IMR-90 (cell line): ENCODE data around the gene MBOAT1. TPM values are rescaled to one million over a fixed set of nuclear protein-coding genes. Genes with fewer than 3 reads are reported as not detected.

Source experiments
- ATAC-seq: fragments of 200-7000 bp; cut with Tn5 transposase; 2 replicates; pipeline ENCODE4 v1.9.1; 2020; ENCODE audit warnings: low read depth, mild to moderate bottlenecking, moderate library complexity
- BruUV-seq: library from RNA; stranded (reverse); fragments of 400-500 nt; replicated peaks from 2 replicates; lab custom pipeline; 2021; lab: Mats Ljungman, UMichigan
- CTCF ChIA-PET: fragments of 300-600 bp; formaldehyde crosslinking; extraction: SDS; loops from one replicate; lab custom pipeline; 2021; ENCODE audit warnings: antibody characterized with exemption; lab: Yijun Ruan, JAX
- POLR2A ChIA-PET: fragments of 300-600 bp; sonication (Branson Sonifier 250); formaldehyde crosslinking; loops from one replicate; lab custom pipeline; 2022; ENCODE audit warnings: antibody characterized with exemption; ENCODE audit not compliant: unreplicated experiment; lab: Charles Lee
- DNase-seq: peaks from one replicate; pipeline ENCODE4 v3.0.0; 2013
- H2AFZ ChIP-seq: replicated peaks from 2 replicates; pipeline ENCODE3; 2013; ENCODE audit warnings: low read length, mild to moderate bottlenecking; ENCODE audit not compliant: poor library complexity
- H2AK5ac ChIP-seq: 2 replicates; pipeline ENCODE4 v1.6.1; 2013; ENCODE audit warnings: low read depth, low read length, inconsistent platforms
- H2AK9ac ChIP-seq: replicated peaks from 2 replicates; pipeline ENCODE3; 2013; ENCODE audit warnings: mild to moderate bottlenecking, low read depth, low read length, moderate library complexity; ENCODE audit not compliant: poor library complexity
- H2BK120ac ChIP-seq: 2 replicates; pipeline ENCODE4 v1.6.1; 2013; ENCODE audit warnings: low read depth, low read length, inconsistent platforms
- H2BK15ac ChIP-seq: 3 replicates; pipeline ENCODE4 v1.6.1; 2013; ENCODE audit warnings: low read depth, low read length, inconsistent platforms
- H2BK20ac ChIP-seq: 2 replicates; pipeline ENCODE4 v1.6.1; 2013; ENCODE audit warnings: low read depth, mild to moderate bottlenecking, inconsistent platforms, low read length, moderate library complexity
- H2BK5ac ChIP-seq: 2 replicates; pipeline ENCODE4 v1.6.1; 2013; ENCODE audit warnings: mild to moderate bottlenecking, low read depth, low read length, inconsistent platforms; ENCODE audit not compliant: poor library complexity, severe bottlenecking
- H3K14ac ChIP-seq: replicated peaks from 2 replicates; pipeline ENCODE4 v1.6.1; 2013; ENCODE audit warnings: low read depth, low read length, inconsistent platforms
- H3K18ac ChIP-seq: 2 replicates; pipeline ENCODE4 v1.6.1; 2013; ENCODE audit warnings: low read depth, low read length, control low read depth
- H3K23ac ChIP-seq: 2 replicates; pipeline ENCODE4 v1.6.1; 2013; ENCODE audit warnings: low read depth, low read length, inconsistent platforms
- H3K27ac ChIP-seq: 2 replicates; pipeline ENCODE4 v1.5.1; 2013; ENCODE audit warnings: mild to moderate bottlenecking, control low read depth, low read length; ENCODE audit not compliant: insufficient read depth
- H3K27me3 ChIP-seq: 2 replicates; pipeline ENCODE4 v1.6.1; 2013; ENCODE audit warnings: low read length; ENCODE audit not compliant: control insufficient read depth, insufficient read depth
- H3K36me3 ChIP-seq: 2 replicates; pipeline ENCODE4 v1.6.1; 2013; ENCODE audit warnings: low read length, mixed read lengths; ENCODE audit not compliant: control insufficient read depth, insufficient read depth
- H3K4ac ChIP-seq: 2 replicates; pipeline ENCODE4 v1.6.1; 2013; ENCODE audit warnings: low read depth, low read length, inconsistent platforms
- H3K4me1 ChIP-seq: 2 replicates; pipeline ENCODE4 v1.6.1; 2013; ENCODE audit warnings: low read length, mixed read lengths; ENCODE audit not compliant: control insufficient read depth, insufficient read depth
- H3K4me2 ChIP-seq: 2 replicates; pipeline ENCODE4 v1.6.1; 2013; ENCODE audit warnings: low read depth, mild to moderate bottlenecking, control low read depth, low read length, moderate library complexity
- H3K4me3 ChIP-seq: 2 replicates; pipeline ENCODE4 v1.5.1; 2013; ENCODE audit warnings: low read depth, mild to moderate bottlenecking, control low read depth, low read length, moderate library complexity; ENCODE audit not compliant: insufficient read depth
- H3K56ac ChIP-seq: 2 replicates; pipeline ENCODE4 v1.6.1; 2013; ENCODE audit warnings: low read length, inconsistent platforms; ENCODE audit not compliant: insufficient read depth; ENCODE audit errors: extremely low read depth
- H3K79me1 ChIP-seq, 2 experiments: 2 replicates each; pipeline ENCODE4 v1.6.1; 2013; ENCODE audit warnings: low read length in 2 of 2, inconsistent platforms in 1 of 2, low read depth in 1 of 2
- H3K9ac ChIP-seq: 2 replicates; pipeline ENCODE4 v1.6.1; 2013; ENCODE audit warnings: low read depth, low read length, control low read depth
- H3K9me1 ChIP-seq: 2 replicates; pipeline ENCODE4 v1.6.1; 2013; ENCODE audit warnings: low read length, inconsistent platforms; ENCODE audit not compliant: insufficient read depth
- H3K9me3 ChIP-seq: 2 replicates; pipeline ENCODE4 v1.6.1; 2013; ENCODE audit warnings: low read length; ENCODE audit not compliant: control insufficient read depth, insufficient read depth
- H4K20me1 ChIP-seq: 2 replicates; pipeline ENCODE4 v1.6.1; 2013; ENCODE audit warnings: low read length, inconsistent platforms; ENCODE audit not compliant: insufficient read depth
- H4K5ac ChIP-seq: 2 replicates; pipeline ENCODE4 v1.6.1; 2013; ENCODE audit warnings: mild to moderate bottlenecking, low read depth, low read length, control low read depth
- H4K8ac ChIP-seq, 2 experiments: 2 replicates each; pipeline ENCODE4 v1.6.1; 2013; ENCODE audit warnings: low read depth in 2 of 2, low read length in 2 of 2, control low read depth in 1 of 2, inconsistent platforms in 1 of 2
- H4K91ac ChIP-seq: 2 replicates; pipeline ENCODE4 v1.6.1; 2013; ENCODE audit warnings: low read depth, low read length, inconsistent platforms; ENCODE audit not compliant: insufficient read depth
- BHLHE40 ChIP-seq: fragments of 150-350 bp; IDR thresholded peaks from 2 replicates; pipeline ENCODE4 v1.6.1; 2016; ENCODE audit warnings: mild to moderate bottlenecking, low read depth, low read length
- CEBPB ChIP-seq: IDR thresholded peaks from 2 replicates; pipeline ENCODE4 v1.6.1; 2012; ENCODE audit warnings: low read depth, low read length, improper control_type of control experiment
- CHD1 ChIP-seq: IDR thresholded peaks from 2 replicates; pipeline ENCODE4 v1.6.1; 2012; ENCODE audit warnings: low read depth, low read length, improper control_type of control experiment
- FOS ChIP-seq: fragments of 150-350 bp; IDR thresholded peaks from 2 replicates; pipeline ENCODE4 v1.6.1; 2016; ENCODE audit warnings: low read depth, low read length
- MAFK ChIP-seq: IDR thresholded peaks from 2 replicates; pipeline ENCODE4 v1.6.1; 2012; ENCODE audit warnings: low read depth, low read length, improper control_type of control experiment
- MAZ ChIP-seq: IDR thresholded peaks from 2 replicates; pipeline ENCODE4 v1.6.1; 2012; ENCODE audit warnings: low read depth, mild to moderate bottlenecking, low read length, improper control_type of control experiment, moderate library complexity, borderline replicate concordance
- MXI1 ChIP-seq: IDR thresholded peaks from 2 replicates; pipeline ENCODE4 v1.6.1; 2012; ENCODE audit warnings: low read depth, mild to moderate bottlenecking, low read length, moderate library complexity, borderline replicate concordance
- NFE2L2 ChIP-seq: fragments of 150-350 bp; IDR thresholded peaks from 2 replicates; pipeline ENCODE4 v1.6.1; 2016; ENCODE audit warnings: low read depth, mild to moderate bottlenecking, low read length
- POLR2A ChIP-seq: IDR thresholded peaks from 2 replicates; pipeline ENCODE4 v1.6.1; 2012; ENCODE audit warnings: mild to moderate bottlenecking, low read depth, low read length
- RAD21 ChIP-seq: IDR thresholded peaks from 2 replicates; pipeline ENCODE4 v1.6.1; 2012; ENCODE audit warnings: low read length, improper control_type of control experiment
- RCOR1 ChIP-seq: IDR thresholded peaks from 2 replicates; pipeline ENCODE4 v1.6.1; 2012; ENCODE audit warnings: mild to moderate bottlenecking, low read length, improper control_type of control experiment; ENCODE audit not compliant: insufficient replicate concordance
- RFX5 ChIP-seq: IDR thresholded peaks from 2 replicates; pipeline ENCODE4 v1.8.0; 2012; ENCODE audit warnings: low read depth, mild to moderate bottlenecking, low read length, moderate library complexity
- SMC3 ChIP-seq: fragments of 150-350 bp; IDR thresholded peaks from 2 replicates; pipeline ENCODE4 v1.6.1; 2016; ENCODE audit warnings: low read depth, mild to moderate bottlenecking, antibody characterized with exemption, low read length, moderate library complexity
- WGBS, 2 experiments: methylation state at CpG; one replicate each; pipeline versions ENCODE4 v1.1.5 to v1.1.7; 2013; ENCODE audit warnings: missing lambda C conversion rate in 2 of 2; ENCODE audit not compliant: insufficient read length in 1 of 2; ENCODE audit errors: extremely low coverage in 2 of 2; 5-methylcytosine and 5-hydroxymethylcytosine counted together
- dilution Hi-C: fragments of 300-500 bp; cut with HindIII; formaldehyde crosslinking; loops from one replicate; pipeline ENCODE4 v1.14.3; 2018; ENCODE audit warnings: low sequenced_read_pairs; ENCODE audit not compliant: unreplicated experiment
- in situ Hi-C: fragments of 300-500 bp; cut with MboI; formaldehyde crosslinking; loops from 3 replicates; pipeline ENCODE4 v1.14.3; 2019; ENCODE audit warnings: low sequenced_read_pairs, inconsistent platforms, mixed read lengths
- intact Hi-C: fragments of 100-400 bp; cut with micrococcal nuclease; formaldehyde crosslinking; loops from 2 replicates; pipeline ENCODE4 v1.10.0; 2022
- polyA plus RNA-seq, 3 experiments: library from polyadenylated mRNA; depleted of rRNA; stranded (reverse); fragments of >200 nt; gene quantifications; 2 replicates each; pipeline ENCODE4 v1.2.3, GENCODE V29; 2012; ENCODE audit warnings: low replicate concordance in 1 of 3
- total RNA-seq: library from RNA; depleted of rRNA; stranded (reverse); fragments of >200 nt; gene quantifications from 2 replicates; pipeline ENCODE4 v1.2.3, GENCODE V29; 2012
- TF ChIP-seq, protein P1 (sequence below): fragments of 150-350 bp; IDR thresholded peaks from 2 replicates; pipeline ENCODE4 v1.6.1; 2016; ENCODE audit warnings: low read depth, mild to moderate bottlenecking, low read length, moderate library complexity, borderline replicate concordance
- TF ChIP-seq, protein P2 (sequence below): conservative IDR thresholded peaks from 2 replicates; pipeline ENCODE4 v1.5.1; 2012; ENCODE audit warnings: mild to moderate bottlenecking, low read depth, low read length, improper control_type of control experiment

MBOAT1 gene
- total and polyA plus RNA-seq, 2 of the 4 experiments (the other 2 are of a cell fraction), result 1.6 to 4.7 TPM

DNA sequence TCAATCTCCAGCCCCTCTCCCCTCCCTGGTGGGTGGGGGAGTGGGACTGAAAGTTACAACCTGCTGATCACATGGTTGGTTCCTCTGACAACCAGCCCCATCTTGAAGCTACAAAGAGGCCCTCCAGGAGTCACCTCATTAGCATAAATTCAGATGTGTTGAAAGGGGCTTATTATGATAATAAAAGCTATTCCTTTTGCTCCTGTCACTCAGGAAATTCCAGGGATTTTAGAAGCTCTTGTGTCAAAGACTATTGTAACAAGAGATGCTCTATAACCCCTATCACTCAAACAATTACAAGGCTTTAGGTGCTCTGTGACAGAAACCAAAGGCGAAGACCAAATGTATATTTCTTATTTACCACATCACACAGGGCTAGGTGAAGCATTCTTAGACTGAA, 30.1 kb upstream of the MBOAT1 start:
- Histone ChIP-seq H4K5ac (no peak overlapping the region), H3K18ac (no peak overlapping the region), H3K4ac (no peak overlapping the region), H2AK9ac (no peak overlapping the region), H3K27me3 (no peaks in the 10 kb centered on the region), H2AFZ (no peak overlapping the region), H3K4me1 (no peaks in the 10 kb centered on the region), H3K27ac (no peak overlapping the region), H3K36me3 (no peaks in the 10 kb centered on the region), H2BK5ac (no peak overlapping the region), H3K4me3 (no peak overlapping the region), H3K9ac (no peak overlapping the region), H4K8ac (no peak overlapping the region), H2AK5ac (no peak overlapping the region), H4K20me1 (no peaks in the 10 kb centered on the region), H3K9me1 (no peaks in the 10 kb centered on the region), H3K56ac (no peak overlapping the region), H2BK120ac (no peak overlapping the region), H2BK20ac (no peak overlapping the region), H3K14ac (no peak overlapping the region), H3K9me3 (no peaks in the 10 kb centered on the region), H3K4me2 (no peak overlapping the region), H4K91ac (no peak overlapping the region), H3K79me1 (no peaks in the 10 kb centered on the region), H2BK15ac (no peak overlapping the region), H3K23ac (no peak overlapping the region)
- DNase-seq, result no peak
- no peak for ATAC-seq
- BruUV-seq, result no TSS peak
- in situ Hi-C loops (no loop called here), dilution Hi-C loops (no loop called here), intact Hi-C loops (no loop called here)
- CTCF ChIA-PET, result no interaction called here
- POLR2A ChIA-PET, result no interaction called here
- TF ChIP-seq NFE2L2 (no peak), BHLHE40 (no peak), MAZ (no peak), MAFK (no peak), SMC3 (no peak), FOS (no peak), CHD1 (no peak), POLR2A (no peak), RCOR1 (no peak), RFX5 (no peak), CEBPB (no peak), MXI1 (no peak), RAD21 (no peak)
- TF ChIP-seq, protein P1, sequence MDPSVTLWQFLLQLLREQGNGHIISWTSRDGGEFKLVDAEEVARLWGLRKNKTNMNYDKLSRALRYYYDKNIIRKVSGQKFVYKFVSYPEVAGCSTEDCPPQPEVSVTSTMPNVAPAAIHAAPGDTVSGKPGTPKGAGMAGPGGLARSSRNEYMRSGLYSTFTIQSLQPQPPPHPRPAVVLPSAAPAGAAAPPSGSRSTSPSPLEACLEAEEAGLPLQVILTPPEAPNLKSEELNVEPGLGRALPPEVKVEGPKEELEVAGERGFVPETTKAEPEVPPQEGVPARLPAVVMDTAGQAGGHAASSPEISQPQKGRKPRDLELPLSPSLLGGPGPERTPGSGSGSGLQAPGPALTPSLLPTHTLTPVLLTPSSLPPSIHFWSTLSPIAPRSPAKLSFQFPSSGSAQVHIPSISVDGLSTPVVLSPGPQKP, result no peak
- TF ChIP-seq, protein P2, sequence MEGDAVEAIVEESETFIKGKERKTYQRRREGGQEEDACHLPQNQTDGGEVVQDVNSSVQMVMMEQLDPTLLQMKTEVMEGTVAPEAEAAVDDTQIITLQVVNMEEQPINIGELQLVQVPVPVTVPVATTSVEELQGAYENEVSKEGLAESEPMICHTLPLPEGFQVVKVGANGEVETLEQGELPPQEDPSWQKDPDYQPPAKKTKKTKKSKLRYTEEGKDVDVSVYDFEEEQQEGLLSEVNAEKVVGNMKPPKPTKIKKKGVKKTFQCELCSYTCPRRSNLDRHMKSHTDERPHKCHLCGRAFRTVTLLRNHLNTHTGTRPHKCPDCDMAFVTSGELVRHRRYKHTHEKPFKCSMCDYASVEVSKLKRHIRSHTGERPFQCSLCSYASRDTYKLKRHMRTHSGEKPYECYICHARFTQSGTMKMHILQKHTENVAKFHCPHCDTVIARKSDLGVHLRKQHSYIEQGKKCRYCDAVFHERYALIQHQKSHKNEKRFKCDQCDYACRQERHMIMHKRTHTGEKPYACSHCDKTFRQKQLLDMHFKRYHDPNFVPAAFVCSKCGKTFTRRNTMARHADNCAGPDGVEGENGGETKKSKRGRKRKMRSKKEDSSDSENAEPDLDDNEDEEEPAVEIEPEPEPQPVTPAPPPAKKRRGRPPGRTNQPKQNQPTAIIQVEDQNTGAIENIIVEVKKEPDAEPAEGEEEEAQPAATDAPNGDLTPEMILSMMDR, result no peak
- no CpG with 5 or more reads among the region's 1 CpG for WGBS, 2 experiments
